ENCODE results near the gene RSRC1.

DNA sequence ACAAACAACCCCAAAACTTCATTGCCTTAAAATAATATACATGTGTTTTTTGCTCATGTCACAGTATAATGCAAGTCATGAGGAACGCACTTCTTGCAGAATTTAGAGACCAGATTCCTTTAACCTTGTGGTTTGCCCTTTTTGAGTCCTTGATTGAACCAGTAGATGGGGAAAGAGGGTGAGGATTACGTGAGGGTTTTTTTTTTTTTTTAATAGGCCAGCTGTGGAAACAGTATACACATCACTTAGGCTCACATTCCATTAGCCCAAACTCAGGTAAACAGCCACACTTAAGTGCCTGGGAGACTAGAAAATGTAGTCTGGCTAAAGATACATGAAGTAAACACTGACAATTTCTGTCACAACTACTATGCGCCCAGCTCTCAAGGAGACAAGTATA, 346.2 kb downstream of the RSRC1 start:
- TF ChIP-seq, protein P1, sequence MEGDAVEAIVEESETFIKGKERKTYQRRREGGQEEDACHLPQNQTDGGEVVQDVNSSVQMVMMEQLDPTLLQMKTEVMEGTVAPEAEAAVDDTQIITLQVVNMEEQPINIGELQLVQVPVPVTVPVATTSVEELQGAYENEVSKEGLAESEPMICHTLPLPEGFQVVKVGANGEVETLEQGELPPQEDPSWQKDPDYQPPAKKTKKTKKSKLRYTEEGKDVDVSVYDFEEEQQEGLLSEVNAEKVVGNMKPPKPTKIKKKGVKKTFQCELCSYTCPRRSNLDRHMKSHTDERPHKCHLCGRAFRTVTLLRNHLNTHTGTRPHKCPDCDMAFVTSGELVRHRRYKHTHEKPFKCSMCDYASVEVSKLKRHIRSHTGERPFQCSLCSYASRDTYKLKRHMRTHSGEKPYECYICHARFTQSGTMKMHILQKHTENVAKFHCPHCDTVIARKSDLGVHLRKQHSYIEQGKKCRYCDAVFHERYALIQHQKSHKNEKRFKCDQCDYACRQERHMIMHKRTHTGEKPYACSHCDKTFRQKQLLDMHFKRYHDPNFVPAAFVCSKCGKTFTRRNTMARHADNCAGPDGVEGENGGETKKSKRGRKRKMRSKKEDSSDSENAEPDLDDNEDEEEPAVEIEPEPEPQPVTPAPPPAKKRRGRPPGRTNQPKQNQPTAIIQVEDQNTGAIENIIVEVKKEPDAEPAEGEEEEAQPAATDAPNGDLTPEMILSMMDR (IDR thresholded peaks at IDR 0.05; ENCODE audit: low read depth, low read length, poor library complexity, severe bottlenecking): no peak
- TF ChIP-seq EZH2phosphoT487 (IDR thresholded peaks at IDR 0.05; ENCODE audit: borderline replicate concordance, low read length): no peak

Measured in DOHH2 (cell line).